Measurements from ENCODE around the gene ZNF799. TPM values are rescaled to one million over a fixed set of nuclear protein-coding genes. Genes with fewer than 3 reads are reported as not detected.
"Not testable (repeated sequence)": the region's sequence is repeated elsewhere in the genome, so short reads cannot be mapped to it uniquely, and the experiment has no call there.

The ZNF799 gene
- total and polyA plus RNA-seq, 2 of the 13 experiments (the other 11 are each of a cell fraction or from before 2014, with no cell fraction given), result 7.7 to 17.9 TPM

DNA sequence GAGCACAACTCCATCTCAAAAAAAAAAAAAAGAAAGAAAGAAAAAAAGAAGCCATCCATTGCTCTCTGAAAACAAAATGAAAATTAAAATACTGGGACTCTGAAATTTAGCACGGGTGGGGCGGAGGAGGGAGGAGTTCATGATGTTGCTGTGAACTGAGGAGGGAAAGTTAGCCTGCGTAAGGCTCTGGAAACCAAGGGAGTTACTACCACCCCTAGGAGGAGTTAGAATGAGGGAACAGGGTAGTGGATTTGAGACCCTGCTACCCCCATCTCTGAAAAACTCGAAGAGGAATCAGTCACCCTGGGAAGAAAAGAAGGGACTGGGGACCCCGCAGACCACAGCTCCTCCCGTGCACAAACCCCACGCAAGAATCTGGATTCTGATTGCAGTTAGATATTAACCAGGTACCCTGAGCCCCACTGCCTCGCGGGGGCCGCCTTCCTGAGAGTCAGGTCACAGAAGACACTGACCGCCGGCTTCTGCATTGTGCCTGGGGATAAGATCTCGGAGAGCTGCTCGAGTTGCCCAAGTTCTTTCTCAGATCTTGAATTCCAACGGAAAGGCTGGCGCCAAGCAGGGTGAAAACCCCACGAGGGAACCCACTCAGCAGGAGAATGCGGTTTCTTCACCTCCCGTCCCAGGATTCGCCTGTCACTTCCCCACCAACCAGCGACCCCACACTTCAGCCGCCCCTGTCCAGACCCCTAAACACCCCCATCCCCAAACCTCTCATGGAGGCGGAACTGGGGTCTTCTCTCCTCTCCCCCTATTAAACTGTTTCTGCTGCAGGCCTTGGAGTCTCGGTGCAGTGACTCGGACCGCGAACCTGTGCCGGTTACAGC, 36.5 kb downstream of the ZNF799 start (continued):
- TF ChIP-seq ZNF710 (CRISPR knock-in tag; IDR thresholded peaks at IDR 0.05; ENCODE audit: borderline replicate concordance), result no peak
- TF ChIP-seq HNRNPLL (IDR thresholded peaks at IDR 0.05; ENCODE audit: low read depth, low read length, poor library complexity, severe bottlenecking), result peak; percentile 23
- TF ChIP-seq CBFB (CRISPR knock-in tag; IDR thresholded peaks at IDR 0.05), result no peak

DNA sequence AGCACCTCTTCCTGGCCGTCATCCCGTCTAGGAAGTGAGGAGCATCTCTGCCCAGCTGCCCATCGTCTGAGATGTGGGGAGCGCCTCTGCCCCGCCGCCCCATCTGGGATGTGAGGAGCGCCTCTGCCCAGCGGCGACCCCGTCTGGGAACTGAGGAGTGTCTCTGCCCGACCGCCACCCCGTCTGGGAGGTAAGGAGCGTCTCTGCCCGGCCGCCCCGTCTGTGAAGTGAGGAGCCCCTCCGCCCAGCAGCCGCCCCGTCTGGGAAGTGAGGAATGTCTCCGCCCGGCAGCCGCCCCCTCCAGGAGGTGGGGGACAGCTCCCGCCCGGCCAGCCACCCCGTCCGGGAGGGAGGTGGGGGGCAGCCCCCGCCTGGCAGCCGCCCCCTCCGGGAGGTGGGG, 38.8 kb downstream of the ZNF799 start:
- H3K4me3 ChIP-seq (replicated peaks in 1 of 3; ENCODE audit: insufficient read depth in 1 of 3, low read depth in 2 of 3, low read length in 3 of 3); H2AFZ ChIP-seq (ENCODE audit: low read length); H3K27ac ChIP-seq (ENCODE audit: extremely low read length, insufficient read depth, low read length); H3K9ac ChIP-seq (ENCODE audit: insufficient read depth, low read depth, low read length); H3K27me3 ChIP-seq (ENCODE audit: control insufficient read depth in 1 of 2, insufficient read depth in 2 of 2, low read length in 2 of 2); H4K20me1 ChIP-seq (ENCODE audit: insufficient read depth, low read length); H3K9me3 ChIP-seq (ENCODE audit: low read length); H3K79me2 ChIP-seq (ENCODE audit: insufficient read depth, low read length); ATAC-seq; FAIRE-seq; CTCF ChIA-PET (ENCODE audit: low intra/inter-chr PET ratio, low total read pairs); DNase-seq (ENCODE audit: low spot score); H3K4me2 ChIP-seq (ENCODE audit: low read depth, low read length); H3K36me3 ChIP-seq (replicated peaks in 1 of 2; ENCODE audit: control insufficient read depth in 1 of 2, insufficient read depth in 2 of 2, low read length in 2 of 2); BruUV-seq (replicated peaks); intact Hi-C loops (cut with micrococcal nuclease; ENCODE audit: unreplicated experiment): not testable (repeated sequence)
- WGBS (ENCODE audit: low lambda C conversion rate), result 97% methylated on average over 12 of the region's 30 CpGs
- H3K4me1 ChIP-seq (ENCODE audit: insufficient read depth, low read length), result peaks cover 32% of the 10 kb centered on the region
- POLR2A ChIA-PET, result interaction anchor here (1.1 kb wide), 1 partner anchor 222 kb away, joined by 3 read pairs; no protein-coding TSS in a partner anchor
- in situ Hi-C loops (cut with HindIII; ENCODE audit: extremely low pct_ligation_motif_present, low pct_unique_long_range_greater_than_20kb), result loop anchor here (10.0 kb wide), 1 partner anchor 67 kb away; the partner anchor contains the start of gene ZNF44
